Measurements from ENCODE around the gene ZMAT5. TPM values are rescaled to one million over a fixed set of nuclear protein-coding genes. Genes with fewer than 3 reads are reported as not detected.

ZMAT5 gene
- total RNA-seq, 2 donors from 2014 or later = 11.9 to 14.3 TPM

DNA sequence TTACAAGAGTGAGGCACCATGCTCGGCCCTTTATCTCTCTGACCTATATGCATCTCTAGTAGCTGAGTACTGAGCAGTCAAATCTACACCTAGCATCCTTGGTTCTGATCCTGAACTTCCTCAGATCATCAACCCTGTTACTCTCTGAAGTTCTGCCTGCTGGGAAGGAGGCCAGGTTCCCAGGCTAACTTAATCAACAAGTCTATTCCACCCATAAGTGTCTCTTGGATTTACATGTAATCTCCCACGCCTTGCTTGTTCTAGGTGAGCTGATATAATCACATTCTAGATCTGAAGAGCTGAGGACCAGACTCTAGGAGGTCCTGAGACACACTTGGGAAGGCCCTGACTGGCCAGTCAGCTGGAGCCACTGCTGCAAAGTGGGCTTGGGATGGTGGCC, 24.9 kb downstream of the ZMAT5 start:
- intact Hi-C loops (cut with DNase I) = no loop called here
- DNase-seq = no peak
- TF ChIP-seq CTCF (IDR thresholded peaks at IDR 0.05) = no peak
- no peaks in the 10 kb centered on the region for H3K27me3 ChIP-seq
- H3K9me3 ChIP-seq = no peaks in the 10 kb centered on the region
- no peak overlapping the region for H3K27ac ChIP-seq
- H3K4me1 ChIP-seq = no peaks in the 10 kb centered on the region
- no peak overlapping the region for H3K9ac ChIP-seq (ENCODE audit: low read depth in 2 of 2, low read length in 2 of 2)
- H3K36me3 ChIP-seq = no peaks in the 10 kb centered on the region
- H3K4me3 ChIP-seq = no peak overlapping the region

GRCh38 chr22:29740216-29740615, 26.6 kb downstream of the ZMAT5 start:
- H3K36me3 ChIP-seq = no peaks in the 10 kb centered on the region
- no peaks in the 10 kb centered on the region for H3K4me1 ChIP-seq
- H3K27ac ChIP-seq = no peak overlapping the region
- intact Hi-C loops (cut with DNase I) = no loop called here
- H3K27me3 ChIP-seq = no peaks in the 10 kb centered on the region
- TF ChIP-seq CTCF (IDR thresholded peaks at IDR 0.05) = no peak
- no peak overlapping the region for H3K9ac ChIP-seq (ENCODE audit: low read depth in 2 of 2, low read length in 2 of 2)
- no peaks in the 10 kb centered on the region for H3K9me3 ChIP-seq
- H3K4me3 ChIP-seq = no peak overlapping the region
- no peak for DNase-seq

DNA sequence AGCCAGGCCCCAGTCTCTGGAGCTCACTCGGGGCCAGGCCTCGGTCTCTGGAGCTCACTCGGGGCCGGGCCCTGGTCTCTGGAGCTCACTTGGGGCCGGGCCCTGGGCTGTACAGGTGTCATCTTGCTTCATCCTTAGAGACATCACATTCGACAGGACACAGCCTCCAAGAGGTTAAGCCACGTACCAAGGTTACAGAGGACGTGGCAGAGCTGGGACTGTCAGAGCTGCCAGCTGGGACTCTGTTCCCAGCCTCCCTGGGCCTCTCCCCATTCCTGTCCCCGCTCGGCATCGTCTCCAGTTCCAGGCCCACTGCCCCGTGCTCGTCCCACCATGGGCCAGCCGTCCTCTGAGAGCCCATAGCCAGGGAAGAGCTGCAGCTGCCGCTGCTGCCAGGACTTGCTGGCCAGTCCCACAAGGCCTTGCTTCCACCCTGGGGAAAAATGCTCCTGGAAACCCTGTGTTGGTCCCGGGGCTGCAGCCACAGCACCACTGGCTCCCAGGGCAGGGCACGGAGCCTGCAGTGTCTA, 27.4 kb downstream of the ZMAT5 start:
- no peaks in the 10 kb centered on the region for H3K36me3 ChIP-seq
- intact Hi-C loops (cut with DNase I) = no loop called here
- no peak overlapping the region for H3K9ac ChIP-seq (ENCODE audit: low read depth in 2 of 2, low read length in 2 of 2)
- no peaks in the 10 kb centered on the region for H3K4me1 ChIP-seq
- H3K9me3 ChIP-seq = no peaks in the 10 kb centered on the region
- no peak overlapping the region for H3K27ac ChIP-seq
- no peaks in the 10 kb centered on the region for H3K27me3 ChIP-seq
- H3K4me3 ChIP-seq = no peak overlapping the region
- TF ChIP-seq CTCF (IDR thresholded peaks at IDR 0.05) = no peak
- DNase-seq = no peak

- Histone ChIP-seq H3K27ac (no peak overlapping the region), H3K27me3 (no peaks in the 10 kb centered on the region), H3K36me3 (no peaks in the 10 kb centered on the region), H3K4me1 (peaks cover 5% of the 10 kb centered on the region), H3K4me3 (no peak overlapping the region), H3K9me3 (no peaks in the 10 kb centered on the region), H3K9ac (ENCODE audit: low read depth in 2 of 2, low read length in 2 of 2) (no peak overlapping the region)
- intact Hi-C loops (cut with DNase I) = no loop called here
- DNase-seq = no peak
- no peak for TF ChIP-seq CTCF (IDR thresholded peaks at IDR 0.05)
Measured at GRCh38 chr22:29738118-29738815, 28.5 kb downstream of the ZMAT5 start.

DNA sequence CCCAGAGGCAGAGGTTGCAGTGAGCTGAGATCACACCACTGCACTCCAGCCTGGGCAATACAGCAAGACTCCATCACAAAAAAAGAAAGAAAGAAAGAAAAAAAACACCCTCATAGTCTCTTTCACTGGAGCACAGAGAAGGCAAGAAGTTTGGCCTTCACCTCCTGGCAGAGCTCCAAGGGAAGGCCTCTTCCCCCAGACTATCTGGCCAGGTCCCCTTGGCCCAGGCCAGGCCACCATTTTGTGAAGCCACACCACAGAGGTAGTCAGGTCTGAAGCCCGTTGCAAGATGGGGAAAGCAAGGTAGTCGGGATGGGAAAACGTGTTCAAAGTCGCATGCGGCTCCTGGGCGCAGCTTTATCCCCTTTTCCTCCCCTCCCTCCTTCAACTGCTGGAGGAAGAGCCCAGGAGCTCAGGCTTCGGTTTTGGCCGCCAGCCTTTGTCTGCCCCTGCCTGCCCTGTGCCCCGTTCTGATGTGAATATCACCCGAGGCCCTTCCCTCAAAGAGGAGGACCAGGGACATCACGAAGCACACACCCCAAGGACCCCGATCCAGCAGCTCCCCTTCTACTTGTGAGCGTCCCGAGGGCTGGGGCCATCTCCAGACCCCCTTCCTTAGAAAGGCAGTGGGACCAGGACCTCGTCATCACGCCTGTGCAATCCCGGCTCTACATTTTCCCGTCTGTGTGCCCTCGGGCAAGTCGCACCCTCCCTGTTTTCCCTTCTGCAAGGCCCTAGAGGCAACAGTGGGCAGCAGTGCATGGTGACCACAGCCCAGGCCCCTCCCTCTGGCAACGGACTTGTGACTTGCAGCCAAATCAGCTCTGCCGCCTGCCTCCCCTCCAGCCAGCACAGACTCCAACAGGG, 29.3 kb downstream of the ZMAT5 start:
- intact Hi-C loops (cut with DNase I) = no loop called here

More for the DNA sequence above, 29.3 kb downstream of the ZMAT5 start:
- Histone ChIP-seq H3K9me3 (no peaks in the 10 kb centered on the region), H3K27ac (no peak overlapping the region), H3K27me3 (no peaks in the 10 kb centered on the region), H3K36me3 (no peaks in the 10 kb centered on the region), H3K9ac (ENCODE audit: low read depth in 2 of 2, low read length in 2 of 2) (no peak overlapping the region), H3K4me3 (no peak overlapping the region), H3K4me1 (peaks cover 7% of the 10 kb centered on the region)
- DNase-seq = no peak
- no peak for TF ChIP-seq CTCF (IDR thresholded peaks at IDR 0.05)

Measured in colonic mucosa (tissue), 4 donors.